Stimulated activated naive CD8-positive, alpha-beta T cell treated with anti-CD3 and anti-CD28 coated beads, Interleukin-15, Interleukin-2, amounts not matched to agents 100 U/mL and 50 U/mL, for 24 hours (primary cell): ENCODE measurements around the gene ZNF483.
"Not testable (repeated sequence)": the region's sequence is repeated elsewhere in the genome, so short reads cannot be mapped to it uniquely, and the experiment has no call there.

ENCODE experiments used
- ATAC-seq: fragments of 150-1000 bp; cut with Tn5 transposase; one replicate; pipeline ENCODE4 v1.10.0; 2021
- DNase-seq: peaks from one replicate; pipeline ENCODE4 v3.0.0; 2021

Gene ZNF483

GRCh38 chr9:111610149-111610548 lies 85.2 kb downstream of the ZNF483 start:
- DNase-seq = no peak
- ATAC-seq = no peak

GRCh38 chr9:111610845-111611244 lies 85.9 kb downstream of the ZNF483 start:
- DNase-seq (no peak), ATAC-seq (no peak)

GRCh38 chr9:111613436-111614040 lies 88.6 kb downstream of the ZNF483 start:
- no peak for ATAC-seq
- DNase-seq = no peak

DNA sequence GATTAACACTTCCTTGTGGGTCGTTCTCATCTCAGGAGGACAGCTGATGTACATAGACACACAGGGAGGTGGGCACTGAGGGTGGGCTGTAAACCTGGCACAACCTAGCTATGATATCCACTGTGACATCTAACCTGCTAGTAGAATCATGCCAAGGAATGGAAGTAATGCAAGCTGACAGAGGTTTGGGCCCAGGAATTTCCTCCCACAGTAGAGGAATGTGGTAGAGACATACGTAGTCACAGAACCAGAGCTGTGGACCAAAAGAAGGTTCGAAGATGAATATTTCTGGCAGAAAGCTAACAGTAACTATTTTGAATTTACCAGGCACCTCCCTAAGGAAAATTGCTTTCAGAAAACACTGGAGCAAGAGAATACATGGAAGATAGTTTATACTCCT lies 90.9 kb downstream of the ZNF483 start:
- no peak for ATAC-seq
- no peak for DNase-seq

DNA sequence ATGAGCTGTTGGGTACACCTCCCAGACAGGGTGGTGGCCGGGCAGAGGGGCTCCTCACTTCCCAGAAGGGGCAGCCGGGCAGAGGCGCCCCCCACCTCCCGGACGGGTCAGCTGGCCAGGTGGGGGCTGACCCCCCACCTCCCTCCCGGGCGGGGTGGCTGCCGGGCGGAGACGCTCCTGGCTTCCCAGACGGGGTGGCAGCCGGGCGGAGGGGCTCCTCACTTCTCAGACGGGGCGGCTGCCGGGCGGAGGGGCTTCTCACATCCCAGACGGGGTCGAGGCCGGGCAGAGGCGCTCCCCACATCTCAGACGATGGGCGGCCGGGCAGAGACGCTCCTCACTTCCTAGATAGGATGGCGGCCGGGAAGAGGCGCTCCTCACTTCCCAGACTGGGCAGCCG lies 92.4 kb downstream of the ZNF483 start:
- DNase-seq, ATAC-seq: not testable (repeated sequence)

- DNase-seq (no peak), ATAC-seq (no peak)
These were observed 97.0 kb downstream of the ZNF483 start for GRCh38 chr9:111621895-111622480.

DNA sequence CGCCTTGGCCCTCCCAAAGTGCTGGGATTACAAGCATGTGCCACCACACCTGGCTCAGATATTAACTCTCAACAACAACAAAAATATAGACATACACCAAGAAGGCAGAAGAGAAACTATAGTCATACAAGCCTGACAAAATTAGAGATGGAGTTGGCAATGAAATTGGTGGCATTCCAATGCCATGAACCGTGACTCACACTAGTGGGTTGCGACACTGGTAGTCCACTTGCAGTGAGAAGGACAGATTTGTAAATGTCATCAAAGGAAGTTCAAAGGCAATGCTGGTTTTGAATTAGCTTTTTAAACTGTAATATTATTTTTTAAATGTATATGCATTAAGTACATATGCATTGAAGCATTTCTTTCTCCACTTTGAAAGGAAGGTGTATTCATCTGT lies 97.6 kb downstream of the ZNF483 start:
- DNase-seq = no peak
- no peak for ATAC-seq
